Skin of body (tissue), 2 donors: ENCODE measurements around the gene STRN4. TPM values are rescaled to one million over a fixed set of nuclear protein-coding genes. Genes with fewer than 3 reads are reported as not detected.
"Not testable (repeated sequence)": the region's sequence is repeated elsewhere in the genome, so short reads cannot be mapped to it uniquely, and the experiment has no call there.

Source experiments
- DNase-seq: peaks from one replicate; lab custom pipeline; 2025; lab: John Stamatoyannopoulos, UW
- total RNA-seq: library from RNA; depleted of rRNA; stranded (reverse); fragments of >200 nt; gene quantifications from one replicate; pipeline ENCODE4 v1.2.3, GENCODE V29; 2014

Gene STRN4
- total RNA-seq, 1 donor from 2014 or later: 45.1 TPM

DNA sequence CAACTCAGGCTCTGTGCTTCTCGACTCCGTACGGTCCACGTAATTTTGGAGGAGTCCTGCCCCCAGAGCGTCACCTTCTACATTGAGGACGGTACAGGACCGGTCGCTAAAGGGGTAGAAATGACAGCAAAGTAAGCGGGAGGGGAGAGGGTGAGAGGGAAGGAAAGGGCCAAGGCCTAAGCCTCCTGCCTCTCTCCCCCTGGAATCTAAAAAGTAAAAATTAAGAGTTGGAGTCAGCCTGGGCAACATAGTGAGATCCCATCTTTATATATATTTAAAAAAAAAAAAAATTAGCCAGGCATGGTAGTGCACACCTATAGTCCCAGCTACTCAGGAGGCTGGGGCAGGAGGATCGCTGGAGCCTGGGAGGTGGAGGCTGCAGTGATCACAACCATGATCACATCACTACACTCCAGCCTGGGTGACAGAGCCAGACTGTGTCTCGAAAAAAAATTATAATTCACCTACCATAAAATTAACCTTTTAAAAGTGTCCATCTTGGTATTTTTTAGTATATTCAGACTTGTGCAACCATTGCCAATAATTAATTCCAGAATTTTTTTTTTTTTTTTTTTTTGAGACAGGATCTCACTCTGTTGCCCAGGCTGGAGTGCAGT is 29.5 kb upstream of the STRN4 start:
- no peak for DNase-seq

DNA sequence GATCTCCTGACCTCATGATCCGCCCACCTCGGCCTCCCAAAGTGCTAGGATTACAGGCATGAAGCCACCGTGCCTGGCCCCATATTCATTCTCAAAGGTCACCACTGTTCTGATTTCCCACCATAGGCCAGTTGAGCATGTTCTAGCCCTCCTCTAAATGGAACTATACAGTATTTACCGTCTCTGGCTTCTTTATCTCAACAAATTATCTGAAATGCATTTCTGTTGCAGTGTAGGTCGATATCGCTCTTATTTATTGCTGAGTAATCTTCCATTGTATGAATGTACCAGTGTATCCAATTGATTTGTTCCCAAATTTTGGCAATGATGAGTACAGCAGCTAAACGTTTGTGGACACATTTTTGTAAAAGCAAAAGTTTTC is 26.8 kb upstream of the STRN4 start:
- no peak for DNase-seq

DNA sequence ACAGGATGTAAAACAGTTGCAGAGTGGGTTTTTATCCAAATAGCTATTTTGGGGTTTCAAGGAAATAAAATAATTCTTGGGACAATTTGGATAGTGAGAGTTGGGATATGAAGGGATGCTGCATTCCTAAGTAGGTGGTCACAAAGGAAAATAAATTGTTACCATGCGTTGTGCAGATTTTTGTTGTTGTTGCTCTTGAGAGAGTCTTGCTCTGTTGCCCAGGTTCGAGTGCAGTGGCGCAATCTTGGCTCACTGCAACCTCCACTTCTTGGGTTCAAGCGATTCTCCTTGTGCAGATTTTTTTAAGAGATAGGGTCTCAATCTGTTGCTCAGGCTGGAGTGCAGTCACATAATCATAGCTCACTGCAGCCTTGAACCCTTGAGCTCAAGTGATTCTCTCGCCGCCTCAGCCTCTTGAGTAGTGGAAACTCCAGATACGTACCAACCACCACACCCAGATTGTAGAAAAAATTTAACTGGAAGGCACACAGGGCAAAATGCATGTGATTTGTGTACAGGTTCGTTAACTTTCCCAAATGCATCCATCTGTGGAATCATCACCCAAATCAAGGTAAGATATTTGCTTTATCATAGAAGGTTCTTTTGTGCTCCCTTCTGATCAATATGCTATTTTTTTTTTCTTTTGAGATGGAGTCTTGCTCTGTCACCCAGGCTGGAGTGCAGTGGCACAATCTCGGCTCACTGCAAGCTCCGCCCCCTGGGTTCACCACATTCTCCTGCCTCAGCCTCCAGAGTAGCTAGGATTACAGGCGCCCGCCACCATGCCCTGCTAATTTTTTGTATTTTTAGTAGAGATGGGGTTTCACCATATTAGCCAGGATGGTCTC is 26.1 kb upstream of the STRN4 start:
- no peak for DNase-seq

DNA sequence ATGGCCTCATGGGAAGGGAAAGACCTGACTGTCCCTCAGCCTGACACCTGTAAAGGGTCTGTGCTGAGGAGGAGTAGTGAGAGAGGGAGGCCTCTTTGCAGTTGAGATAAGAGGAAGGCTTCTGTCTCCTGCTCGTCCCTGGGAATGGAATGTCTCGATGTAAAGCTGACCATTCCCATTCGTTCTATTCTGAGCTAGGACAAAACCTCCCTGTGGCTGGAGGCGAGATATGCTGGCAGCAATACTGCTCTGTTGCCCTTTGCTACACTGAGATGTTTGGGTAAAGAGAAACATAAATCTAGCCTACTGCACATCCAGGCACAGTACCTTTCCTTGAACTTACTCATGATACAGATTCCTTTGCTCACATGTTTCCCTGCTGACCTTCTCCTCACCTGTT is 22.5 kb upstream of the STRN4 start:
- DNase-seq: not testable (repeated sequence)

DNA sequence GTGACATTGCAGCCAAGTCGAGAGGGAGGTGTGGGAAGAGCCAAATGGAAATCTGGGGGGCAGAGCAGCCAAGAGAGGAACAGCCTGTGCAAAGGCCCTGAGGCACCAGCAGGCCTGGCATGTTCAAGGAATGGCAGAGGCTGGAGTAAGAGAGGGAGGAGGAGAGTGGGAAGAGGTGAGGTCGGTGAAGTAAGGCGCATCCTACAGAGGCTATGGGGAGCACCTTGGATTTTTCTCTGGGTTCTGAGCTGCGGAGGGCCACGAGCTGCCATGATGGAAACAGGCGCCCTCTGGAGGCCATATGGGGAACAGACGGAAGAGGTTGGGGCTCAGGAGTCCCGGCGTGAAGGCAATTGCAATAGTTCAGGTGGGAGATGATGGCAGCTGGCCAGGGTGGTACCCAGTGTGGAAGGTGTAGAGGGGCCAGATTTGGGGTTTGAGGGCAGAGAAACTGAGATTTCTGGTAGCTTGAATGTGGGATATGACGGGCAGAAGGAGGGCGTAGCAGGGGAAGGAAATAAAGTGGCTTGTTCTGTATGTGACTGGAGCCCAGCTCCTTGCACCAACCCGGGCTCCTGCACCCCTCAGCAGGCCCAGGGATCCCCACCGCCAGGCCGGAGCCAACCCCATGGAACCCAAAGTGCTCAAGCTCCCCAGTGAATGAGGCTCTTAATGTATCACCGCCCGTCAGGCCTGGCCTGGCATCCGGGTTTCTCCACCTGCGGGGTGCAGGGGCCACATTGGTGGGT is 20.5 kb upstream of the STRN4 start:
- DNase-seq: no peak

DNA sequence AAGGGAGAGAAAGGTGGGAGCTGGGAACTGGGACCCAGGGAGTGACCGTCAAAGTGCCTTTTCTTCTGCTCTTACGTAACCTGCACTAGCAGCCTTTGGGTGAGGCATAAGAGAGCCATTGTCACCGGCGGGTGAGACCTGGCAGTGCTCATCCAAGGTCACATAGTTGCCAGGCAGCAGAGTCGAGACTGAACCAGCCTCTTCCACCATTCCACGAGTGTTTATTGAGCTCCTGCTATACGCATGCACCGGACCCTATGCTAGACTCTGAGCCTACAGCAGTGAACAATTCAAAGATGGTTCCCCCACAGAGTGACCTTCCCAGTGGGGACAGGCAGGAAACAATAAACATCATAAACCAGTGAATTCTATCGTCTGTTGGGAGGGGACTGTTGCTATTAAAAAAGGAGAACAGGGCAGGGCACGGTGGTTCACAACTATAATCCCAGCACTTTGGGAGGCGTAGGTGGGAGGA is 18.6 kb upstream of the STRN4 start:
- DNase-seq: no peak

GRCh38 chr19:46762245-46762890 is 16.1 kb upstream of the STRN4 start:
- DNase-seq: no peak

DNA sequence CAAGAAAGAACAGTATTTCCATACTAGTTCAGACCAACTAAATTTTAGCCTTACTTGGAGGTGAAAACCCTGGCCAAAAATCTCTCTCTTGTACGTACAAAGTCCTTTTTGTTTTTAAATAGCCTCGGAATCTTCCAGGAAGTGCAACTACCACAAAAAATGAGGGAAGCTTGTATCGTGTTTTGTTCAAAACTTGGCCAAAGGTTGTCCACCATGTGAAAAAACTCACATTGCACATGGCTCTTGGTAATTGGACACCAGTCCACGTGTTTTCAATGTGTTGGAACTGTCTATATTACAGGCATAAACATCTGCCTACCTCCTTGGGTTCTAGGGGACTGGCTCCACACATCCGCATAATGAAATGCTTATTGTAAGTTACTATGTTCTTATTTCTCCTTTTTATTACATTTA is 15.2 kb upstream of the STRN4 start:
- peak; percentile 75 for DNase-seq

- not testable (repeated sequence) for DNase-seq
Observed at GRCh38 chr19:46760897-46761296, 14.6 kb upstream of the STRN4 start.

- DNase-seq: no peak
Observed at GRCh38 chr19:46760363-46760762, 14.1 kb upstream of the STRN4 start.

GRCh38 chr19:46759817-46760333 is 13.6 kb upstream of the STRN4 start:
- peak; percentile 64 for DNase-seq

DNA sequence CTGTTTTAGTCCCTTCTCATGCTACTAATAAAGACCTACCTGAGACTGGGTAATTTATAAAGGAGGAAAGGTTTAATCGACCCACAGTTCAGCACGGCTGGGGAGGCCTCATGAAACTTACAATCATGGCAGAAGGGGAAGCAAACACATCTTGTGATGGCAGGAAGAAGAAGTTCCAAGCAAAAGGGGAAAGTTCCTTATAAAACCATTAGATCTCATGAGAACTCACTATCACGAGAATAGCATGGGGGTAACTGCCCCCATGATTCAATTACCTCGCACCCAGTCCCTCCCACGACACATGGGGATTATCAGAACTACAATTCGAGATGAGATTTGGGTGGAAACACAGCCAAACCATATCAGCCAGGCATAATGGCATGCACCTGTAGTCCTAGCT is 13.0 kb upstream of the STRN4 start:
- no peak for DNase-seq

GRCh38 chr19:46756544-46756888 is 10.3 kb upstream of the STRN4 start:
- no peak for DNase-seq

DNA sequence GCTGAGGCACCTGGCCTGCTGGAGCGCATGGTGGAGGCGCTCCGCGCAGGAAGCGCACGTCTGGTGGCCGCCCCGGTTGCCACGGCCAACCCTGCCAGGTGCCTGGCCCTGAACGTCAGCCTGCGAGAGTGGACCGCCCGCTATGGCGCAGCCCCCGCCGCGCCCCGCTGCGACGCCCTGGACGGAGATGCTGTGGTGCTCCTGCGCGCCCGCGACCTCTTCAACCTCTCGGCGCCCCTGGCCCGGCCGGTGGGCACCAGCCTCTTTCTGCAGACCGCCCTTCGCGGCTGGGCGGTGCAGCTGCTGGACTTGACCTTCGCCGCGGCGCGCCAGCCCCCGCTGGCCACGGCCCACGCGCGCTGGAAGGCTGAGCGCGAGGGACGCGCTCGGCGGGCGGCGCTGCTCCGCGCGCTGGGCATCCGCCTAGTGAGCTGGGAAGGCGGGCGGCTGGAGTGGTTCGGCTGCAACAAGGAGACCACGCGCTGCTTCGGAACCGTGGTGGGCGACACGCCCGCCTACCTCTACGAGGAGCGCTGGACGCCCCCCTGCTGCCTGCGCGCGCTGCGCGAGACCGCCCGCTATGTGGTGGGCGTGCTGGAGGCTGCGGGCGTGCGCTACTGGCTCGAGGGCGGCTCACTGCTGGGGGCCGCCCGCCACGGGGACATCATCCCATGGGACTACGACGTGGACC is 9.7 kb upstream of the STRN4 start:
- no peak for DNase-seq

DNA sequence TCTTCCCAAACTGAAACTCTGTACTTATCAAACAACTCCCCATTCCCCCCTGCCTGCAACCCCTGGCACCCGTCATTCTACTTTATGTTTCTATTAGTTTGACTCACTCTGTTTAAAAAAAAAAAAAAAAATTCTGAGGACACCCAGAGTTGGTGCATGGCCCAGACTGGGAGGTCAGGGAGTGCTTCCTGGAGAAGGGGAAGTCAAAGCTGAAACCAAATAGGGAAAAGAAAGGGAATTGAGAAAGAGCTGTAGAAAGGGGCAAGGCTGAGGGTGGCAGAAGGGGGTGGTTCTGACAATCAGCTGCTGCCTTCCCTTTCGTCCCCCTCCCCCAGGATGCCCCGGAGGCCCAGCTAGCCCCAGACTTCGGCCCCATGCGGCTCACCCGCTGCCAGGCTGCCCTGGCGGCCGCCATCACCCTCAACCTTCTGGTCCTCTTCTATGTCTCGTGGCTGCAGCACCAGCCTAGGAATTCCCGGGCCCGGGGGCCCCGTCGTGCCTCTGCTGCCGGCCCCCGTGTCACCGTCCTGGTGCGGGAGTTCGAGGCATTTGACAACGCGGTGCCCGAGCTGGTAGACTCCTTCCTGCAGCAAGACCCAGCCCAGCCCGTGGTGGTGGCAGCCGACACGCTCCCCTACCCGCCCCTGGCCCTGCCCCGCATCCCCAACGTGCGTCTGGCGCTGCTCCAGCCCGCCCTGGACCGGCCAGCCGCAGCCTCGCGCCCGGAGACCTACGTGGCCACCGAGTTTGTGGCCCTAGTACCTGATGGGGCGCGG is 9.0 kb upstream of the STRN4 start:
- no peak for DNase-seq

DNA sequence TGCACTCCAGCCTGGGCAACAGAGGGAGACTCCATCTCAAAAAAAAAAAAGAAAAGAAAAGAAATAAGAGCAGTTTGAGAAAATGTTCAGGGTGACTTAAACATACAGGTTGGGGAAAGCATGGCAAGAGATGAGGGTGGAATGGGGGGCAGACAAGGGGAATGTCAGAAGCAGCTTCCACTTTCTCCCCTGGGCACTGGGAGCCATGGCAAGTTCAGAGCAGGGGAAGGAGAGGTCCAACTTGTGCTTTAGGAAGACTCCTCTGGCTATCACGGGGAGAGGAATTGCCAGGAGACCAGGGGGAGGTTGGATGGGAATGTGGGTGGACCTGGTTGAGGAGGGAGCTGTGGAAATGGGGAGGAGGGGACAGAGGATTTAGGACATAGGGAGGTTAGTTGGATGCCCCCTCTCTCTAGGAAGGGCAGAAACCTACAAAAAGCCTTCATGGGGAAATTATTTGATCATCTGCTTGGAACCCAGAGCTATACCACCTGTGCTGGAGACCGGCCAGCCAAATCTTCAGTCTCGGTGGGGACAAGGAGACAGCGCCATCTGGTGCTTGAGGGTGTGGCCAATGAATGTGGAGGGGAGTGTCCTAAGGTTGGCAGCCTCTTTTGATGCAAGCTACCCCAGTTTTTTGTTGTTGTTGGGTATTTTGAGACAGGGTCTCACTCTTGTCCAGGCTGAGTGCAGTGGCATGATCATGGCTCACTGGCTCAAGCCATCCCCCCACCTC is 7.3 kb upstream of the STRN4 start:
- DNase-seq: no peak

- no peak for DNase-seq
Observed at GRCh38 chr19:46748325-46749109, 2.3 kb upstream of the STRN4 start.

DNA sequence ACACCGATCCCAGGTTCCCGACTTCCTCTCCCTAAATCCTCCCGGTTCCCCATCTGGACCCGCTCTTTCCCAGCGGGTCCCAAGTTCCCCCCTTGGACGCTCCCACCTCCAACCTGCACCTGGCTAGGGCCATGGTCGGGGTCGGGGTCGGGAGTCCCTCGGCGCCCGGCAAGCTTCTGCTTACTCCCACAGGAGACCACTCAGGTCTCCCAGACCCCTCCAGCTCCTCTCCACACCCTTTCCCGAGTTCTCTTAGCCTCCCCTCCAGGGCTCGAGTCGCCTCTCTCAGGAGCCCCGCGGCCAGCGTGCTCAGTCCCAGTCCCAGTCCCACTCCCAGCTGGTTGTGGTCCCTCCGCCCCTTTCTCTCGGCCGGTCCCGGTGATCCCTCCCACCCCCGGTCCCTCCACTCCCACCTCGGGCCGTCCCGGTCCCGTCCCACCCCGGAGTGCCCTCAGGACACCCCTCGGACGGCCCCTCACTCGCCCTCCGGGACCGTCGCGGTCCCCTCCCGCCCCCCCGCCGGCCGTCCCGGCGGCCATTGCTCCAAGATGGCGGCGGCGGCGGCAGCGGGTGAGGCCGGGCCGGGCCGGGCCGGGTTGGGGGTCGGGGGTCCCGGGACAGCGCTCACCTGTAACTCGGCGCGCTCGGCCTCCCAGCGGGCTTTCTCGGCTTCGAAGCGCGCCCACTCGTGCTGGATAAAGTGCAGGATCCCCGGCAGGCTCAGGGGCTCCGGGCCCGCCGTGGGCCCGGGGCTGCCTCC is 549 bp downstream of the STRN4 start, which contains the start of gene FKRP:
Gene FKRP, plus strand, starts transcription at position 537 of the 760 bp plus-strand sequence. CDS start 9,394 bp downstream, outside the sequence.
- DNase-seq: no peak
